NCI-H1694 (cell line): ENCODE data around the gene TNK2.
"Not testable (repeated sequence)": the region's sequence is repeated elsewhere in the genome, so short reads cannot be mapped to it uniquely, and the experiment has no call there.

Experiments
- DNase-seq: peaks from one replicate; lab custom pipeline; 2025; lab: John Stamatoyannopoulos, UW

Gene TNK2

GRCh38 chr3:195870442-195870841 is 37.9 kb downstream of the TNK2 start:
- DNase-seq: no peak

DNA sequence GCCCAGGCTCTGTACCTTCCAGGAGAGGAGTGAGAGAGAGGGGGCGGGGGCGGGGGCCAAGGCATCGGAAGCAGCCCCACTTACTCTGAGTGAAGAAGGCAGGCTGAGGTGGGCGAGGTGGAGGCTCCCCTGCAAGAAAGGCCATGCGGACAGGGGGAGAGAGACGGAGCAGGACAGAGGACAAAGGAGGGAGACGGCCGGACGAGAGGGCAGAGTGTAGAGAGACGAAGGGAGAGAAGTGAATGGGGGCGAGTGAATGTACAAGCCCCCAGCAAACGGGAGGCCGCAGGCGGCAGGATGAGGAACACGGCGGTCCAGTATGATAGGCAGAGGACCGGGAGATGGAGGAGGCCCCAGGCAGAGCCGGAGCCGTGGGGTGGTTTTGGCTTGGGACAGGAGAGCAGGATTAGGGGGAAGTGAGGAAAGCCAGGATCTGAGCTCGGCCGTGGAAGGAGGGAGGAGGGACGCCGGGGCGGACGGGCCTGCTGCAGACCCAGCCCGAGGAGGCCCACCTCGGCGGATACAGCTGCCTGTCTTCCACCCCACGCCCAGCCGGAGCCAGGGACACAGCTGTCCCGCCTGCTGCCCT is 38.8 kb downstream of the TNK2 start:
- DNase-seq: no peak

DNA sequence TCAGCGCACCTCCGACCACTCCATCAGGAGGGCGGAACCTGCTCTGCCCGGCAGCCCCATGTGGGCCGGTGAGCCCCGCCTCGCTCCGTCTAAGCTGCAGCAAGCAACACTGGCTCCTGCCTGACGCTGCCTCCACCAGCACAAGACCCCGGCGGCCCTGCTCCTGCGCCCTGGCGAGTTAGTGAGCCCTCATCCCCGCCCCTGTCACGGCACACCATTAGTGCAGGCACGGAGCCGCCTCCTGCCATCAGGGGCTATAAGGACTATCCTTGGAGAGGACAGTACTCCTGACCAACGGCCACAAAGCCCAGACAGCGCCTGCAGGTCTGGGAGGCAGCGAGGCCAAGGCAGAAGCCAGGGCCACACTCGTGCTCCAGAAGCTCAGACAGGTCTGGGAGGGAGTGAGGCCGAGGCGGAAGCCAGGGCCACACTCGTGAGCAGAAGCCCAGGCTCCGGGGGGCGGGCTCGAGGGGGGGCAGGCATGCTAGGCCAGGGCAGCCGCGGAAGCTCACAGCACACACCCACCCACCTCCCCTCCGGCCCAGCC is 39.4 kb downstream of the TNK2 start:
- DNase-seq: no peak

DNA sequence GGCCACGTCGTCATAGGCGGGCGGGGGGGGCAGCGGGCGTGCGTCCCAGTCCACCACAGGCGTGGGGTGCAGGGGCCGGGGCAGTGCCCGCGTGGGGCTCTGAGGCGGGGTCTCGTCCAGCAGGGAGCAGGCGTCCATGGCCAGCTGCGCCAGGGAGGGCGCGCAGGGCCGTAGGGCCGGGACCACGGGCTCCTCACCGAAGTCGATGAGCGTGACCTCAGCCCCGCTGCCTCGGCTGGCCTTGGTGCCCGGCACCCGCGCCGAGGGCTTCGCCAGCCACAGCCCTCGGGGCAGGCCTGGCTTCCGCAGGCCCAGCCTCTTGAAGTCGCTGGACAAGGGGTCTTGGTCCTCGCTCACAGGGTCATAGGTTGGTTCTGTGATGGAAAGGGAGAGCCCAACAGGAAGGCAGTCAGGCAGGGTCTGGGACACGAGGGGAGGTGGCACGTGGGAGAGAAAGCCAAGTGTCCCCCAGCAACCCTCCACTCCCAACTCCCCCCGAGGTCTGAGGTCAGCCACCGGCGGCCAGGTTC is 40.0 kb downstream of the TNK2 start:
- DNase-seq: no peak

DNA sequence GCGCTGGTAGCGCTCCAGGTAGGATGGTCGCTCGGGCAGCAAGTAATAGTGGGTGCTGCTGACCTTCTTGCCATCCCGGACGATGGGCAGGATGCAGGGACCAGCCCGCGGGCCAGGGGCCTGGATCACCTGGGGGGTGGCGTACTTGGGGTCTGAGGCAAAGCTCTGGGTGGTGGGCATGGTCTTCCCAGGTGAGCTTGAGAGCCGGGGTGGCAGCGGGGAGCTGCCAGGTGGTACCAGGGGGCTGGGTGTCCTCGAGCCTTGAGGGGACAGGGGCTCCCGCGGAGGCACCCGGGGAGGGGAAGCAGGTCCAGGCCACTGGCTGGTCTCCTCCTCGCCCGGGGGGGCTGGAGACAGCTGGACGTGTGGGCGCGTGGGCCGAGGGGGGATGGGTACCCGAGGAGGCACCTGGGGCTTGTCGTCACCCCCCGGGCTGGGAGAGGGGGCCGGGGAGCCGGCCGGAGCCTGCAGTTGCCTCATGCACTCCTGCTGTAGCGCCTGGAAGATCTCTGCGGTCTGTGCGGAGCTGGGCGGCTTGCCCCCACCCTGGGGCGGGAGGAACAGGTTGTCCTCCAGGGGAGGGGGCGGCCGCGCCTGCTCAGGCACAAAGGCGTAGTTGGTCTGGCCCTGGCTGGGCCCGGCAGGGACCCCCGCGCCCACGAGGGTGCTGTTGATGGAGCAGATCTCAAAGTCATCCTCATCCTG is 40.6 kb downstream of the TNK2 start:
- DNase-seq: no peak

DNA sequence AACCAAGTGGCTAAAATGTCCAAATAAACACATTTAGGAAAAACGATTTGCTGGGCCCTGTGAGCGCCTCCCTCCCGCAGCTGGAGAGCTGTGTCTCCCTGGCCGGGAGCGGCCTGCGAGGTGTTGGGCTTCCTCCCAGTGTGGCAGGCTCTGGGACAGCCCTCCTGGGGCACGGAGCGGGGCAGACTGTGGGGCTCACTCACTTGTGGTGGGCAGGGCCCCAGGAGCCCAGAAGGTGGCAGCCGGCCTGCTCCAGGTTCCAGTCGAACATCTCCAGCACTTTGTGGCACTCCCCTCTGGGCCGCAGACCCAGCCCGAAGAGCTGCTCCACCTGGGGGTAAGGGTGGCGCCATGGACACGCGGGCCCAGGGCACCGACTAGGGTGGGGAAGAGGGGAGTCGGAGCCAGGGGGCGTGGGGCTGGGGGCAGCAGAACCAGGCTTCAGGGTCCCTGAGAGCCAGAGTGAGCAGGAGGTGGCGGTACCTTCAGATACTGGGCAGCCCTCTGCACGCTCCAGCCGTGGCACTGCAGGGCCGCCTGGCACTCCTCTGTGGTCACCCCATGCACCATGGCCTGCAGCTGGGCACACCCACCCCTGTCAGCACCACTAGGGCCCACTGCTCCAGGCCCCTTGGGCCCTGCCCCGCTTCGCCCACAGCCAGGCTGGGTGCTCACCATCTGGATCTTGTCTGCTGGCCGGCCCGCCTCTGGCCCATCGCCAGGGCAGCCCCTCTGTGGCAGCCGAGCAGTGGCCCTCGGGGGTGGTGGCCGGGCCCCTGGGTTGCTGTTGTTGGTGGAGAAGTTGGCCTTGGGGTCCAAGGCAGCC is 41.5 kb downstream of the TNK2 start:
- no peak for DNase-seq

DNA sequence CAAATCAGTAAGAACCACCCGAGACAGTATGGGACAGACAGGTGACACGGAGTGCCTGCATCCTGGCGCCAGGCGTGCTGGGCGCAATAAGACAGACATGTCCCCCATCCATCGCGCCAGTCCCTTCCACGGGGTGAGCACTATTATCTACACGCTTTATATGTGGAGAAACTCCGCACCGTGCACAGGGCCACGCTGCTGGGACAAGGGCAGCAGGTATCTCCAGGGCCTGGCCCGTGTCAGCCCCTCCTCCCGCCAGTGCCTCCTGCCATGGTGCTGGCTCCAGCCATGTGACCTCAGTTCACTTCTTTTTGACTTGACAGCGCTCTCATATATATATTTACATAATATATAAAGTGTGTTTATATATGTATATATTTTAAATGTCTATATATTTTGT is 42.6 kb downstream of the TNK2 start:
- DNase-seq: no peak

DNA sequence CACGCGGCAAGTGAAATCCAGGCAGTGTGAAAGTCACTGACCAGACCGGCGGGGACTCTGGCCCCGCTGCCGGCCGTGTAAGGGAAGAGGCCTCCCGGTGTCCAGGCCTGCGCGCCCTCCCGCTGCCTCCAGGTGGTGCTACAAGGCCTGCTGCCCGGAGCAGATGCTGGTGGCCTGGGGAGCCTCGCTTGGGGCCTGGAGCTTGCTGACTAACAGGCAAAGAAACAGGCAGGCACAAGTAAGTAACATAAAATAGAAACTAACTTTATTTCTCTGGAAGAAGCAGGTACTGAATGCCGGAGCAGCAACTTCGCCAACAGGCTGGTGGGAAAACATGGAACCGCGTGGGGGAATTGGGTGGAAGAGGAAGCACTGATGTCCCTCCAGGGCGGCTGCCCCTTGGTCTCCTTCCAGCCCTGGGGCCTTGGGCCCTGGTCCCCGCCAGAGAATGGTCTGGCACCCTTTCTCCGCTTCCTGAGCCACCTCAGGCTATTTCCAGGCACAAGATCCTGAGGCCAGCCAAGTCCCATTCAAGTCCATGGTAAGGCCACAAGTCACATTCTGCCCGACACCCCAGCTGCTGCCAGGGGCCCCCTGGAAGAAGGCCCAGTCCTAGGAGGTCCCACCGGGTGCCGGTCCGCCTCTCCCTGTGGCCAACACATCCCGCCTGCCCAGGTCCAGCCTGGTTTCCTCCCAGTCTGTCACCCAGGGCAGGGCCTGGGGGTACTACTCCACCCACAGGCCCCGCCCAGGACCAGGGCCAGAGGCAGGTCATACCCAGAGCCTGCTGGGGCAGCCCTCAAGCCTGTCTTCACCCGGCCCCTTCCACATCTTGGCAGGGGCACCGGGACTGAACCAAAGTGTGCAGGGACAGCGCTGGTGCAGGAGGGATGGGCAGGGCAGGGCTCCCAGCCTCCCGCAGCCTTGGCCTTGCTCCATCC is 45.0 kb downstream of the TNK2 start:
- DNase-seq: peak; percentile 11

GRCh38 chr3:195862318-195862717 is 46.0 kb downstream of the TNK2 start:
- not testable (repeated sequence) for DNase-seq

DNA sequence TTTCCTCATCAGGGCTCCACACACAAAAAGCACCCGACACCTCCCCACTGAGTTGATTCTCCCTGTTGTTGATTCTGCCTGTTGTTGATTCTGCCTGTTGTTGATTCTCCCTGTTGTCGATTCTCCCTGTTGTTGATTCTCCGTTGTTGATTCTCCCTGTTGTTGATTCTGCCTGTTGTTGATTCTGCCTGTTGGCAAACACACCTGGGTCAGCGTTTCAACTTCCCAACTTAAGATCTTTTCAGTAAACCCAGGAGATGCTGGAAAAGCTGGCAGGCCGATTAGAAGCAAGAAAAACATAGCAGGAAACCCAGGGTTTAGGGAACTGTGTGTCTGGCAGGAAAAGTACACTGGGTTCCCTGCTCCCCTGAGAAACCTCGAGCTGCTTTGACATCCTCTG is 47.9 kb downstream of the TNK2 start:
- DNase-seq: no peak

- DNase-seq: no peak
Observed at GRCh38 chr3:195859846-195860411, 48.4 kb downstream of the TNK2 start.

- DNase-seq: peak; percentile 70
Observed at GRCh38 chr3:195859061-195859845, 49.1 kb downstream of the TNK2 start.

- DNase-seq: no peak
Observed at GRCh38 chr3:195856410-195857084, 51.8 kb downstream of the TNK2 start.

GRCh38 chr3:195855471-195856409 is 52.6 kb downstream of the TNK2 start:
- no peak for DNase-seq

DNA sequence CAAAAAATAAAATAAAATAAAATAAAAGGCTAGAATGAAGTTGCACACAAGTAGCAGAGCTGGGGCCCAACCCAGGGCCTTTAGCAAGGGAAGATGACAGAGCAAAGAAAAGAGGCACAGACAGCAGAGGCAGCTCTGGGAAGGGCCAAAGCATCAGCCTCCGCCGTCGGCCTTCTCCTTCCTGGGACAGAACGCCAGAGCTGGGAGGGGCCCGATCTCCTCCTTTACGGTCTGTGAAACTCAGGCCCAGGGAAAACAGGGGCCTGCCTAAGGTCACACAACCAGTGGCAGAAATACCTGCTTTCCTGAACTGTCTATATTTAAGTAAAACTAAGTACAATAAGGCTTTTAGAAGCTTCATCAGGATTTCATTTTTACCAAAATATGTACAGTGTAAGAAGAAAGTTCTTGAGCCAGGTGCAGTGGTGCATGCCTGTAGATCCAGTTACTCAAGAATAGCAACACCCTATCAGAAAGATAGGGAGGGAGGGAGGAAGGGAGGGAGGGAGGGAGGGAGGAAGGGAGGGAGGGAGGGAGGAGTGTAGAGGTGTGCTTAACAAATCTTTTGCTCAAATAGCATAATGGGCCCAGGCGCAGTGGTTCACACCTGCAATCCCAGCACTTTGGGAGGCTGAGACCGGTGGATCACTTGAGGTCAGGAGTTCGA is 53.6 kb downstream of the TNK2 start:
- no peak for DNase-seq

- DNase-seq: no peak
Observed at GRCh38 chr3:195853996-195854395, 54.4 kb downstream of the TNK2 start.

DNA sequence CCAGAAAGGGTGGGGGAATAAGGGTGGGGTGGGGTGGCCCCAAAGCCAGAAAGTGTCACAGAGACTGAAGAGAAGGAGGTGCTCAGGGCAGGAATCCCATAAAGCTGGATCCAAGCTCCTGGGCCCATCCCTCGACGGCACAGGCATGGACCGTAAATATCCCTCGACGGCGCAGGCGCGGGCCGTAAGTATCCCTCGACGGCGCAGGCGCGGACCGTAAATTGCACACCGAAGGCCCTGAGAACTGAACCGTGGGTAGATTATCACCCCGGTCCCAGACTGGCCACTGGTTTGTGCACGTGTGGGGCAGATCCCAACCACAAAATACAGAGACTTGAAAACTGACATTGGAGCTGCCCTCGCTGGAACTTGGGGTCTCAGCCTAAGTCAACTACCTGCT is 55.3 kb downstream of the TNK2 start:
- no peak for DNase-seq
